GM12878 (cell line): Measurements from ENCODE around the gene PTPN13. TPM values are rescaled to one million over a fixed set of nuclear protein-coding genes. Genes with fewer than 3 reads are reported as not detected.

Experiments
- ATAC-seq: fragments of 200-7000 bp; cut with Tn5 transposase; 3 replicates; pipeline ENCODE4 v1.9.1; 2020; ENCODE audit warnings: mild to moderate bottlenecking, moderate library complexity
- BruUV-seq: library from RNA; stranded (reverse); fragments of 400-500 nt; replicated peaks from 2 replicates; lab custom pipeline; 2021; lab: Mats Ljungman, UMichigan
- CTCF ChIA-PET: fragments of 300-600 bp; sonication (Branson Sonifier 250); formaldehyde crosslinking; extraction: SDS; loops from one replicate; lab custom pipeline; 2021; ENCODE audit warnings: inconsistent platforms; lab: Yijun Ruan, JAX
- POLR2A ChIA-PET: fragments of 350-600 bp; formaldehyde crosslinking; extraction: SDS; loops from one replicate; lab custom pipeline; 2021; ENCODE audit warnings: inconsistent platforms; lab: Charles Lee
- RAD21 ChIA-PET: fragments of 300-600 bp; sonication (Branson Sonifier 250); formaldehyde crosslinking; loops from one replicate; lab custom pipeline; 2023; ENCODE audit warnings: antibody characterized with exemption; ENCODE audit not compliant: unreplicated experiment; lab: Charles Lee
- SMC1A ChIA-PET: fragments of 300-600 bp; sonication (Branson Sonifier 250); formaldehyde crosslinking; loops from one replicate; lab custom pipeline; 2023; ENCODE audit not compliant: unreplicated experiment, uncharacterized antibody; lab: Charles Lee
- DNase-seq: peaks from one replicate; pipeline ENCODE4 v3.0.0-alpha.2; 2011; ENCODE audit warnings: low read depth, low spot score
- FAIRE-seq: peaks from 3 replicates; lab custom pipeline; 2011; peaks lifted over from hg19 to GRCh38; lab: Jason Lieb, UNC
- H2AFZ ChIP-seq: 2 replicates; pipeline ENCODE4 v1.6.0; 2011; ENCODE audit warnings: low read depth, low read length, control low read depth; ENCODE audit not compliant: control insufficient read depth
- H3K27ac ChIP-seq: 2 replicates; pipeline ENCODE4 v1.5.1; 2011; ENCODE audit warnings: control low read depth; ENCODE audit not compliant: control insufficient read depth, insufficient read depth
- H3K27me3 ChIP-seq, 2 experiments: replicated peaks in 1 of 2; 2 replicates each; pipeline versions ENCODE4 v1.6.0 to v1.6.1; 2011; ENCODE audit warnings: low read length in 1 of 2; ENCODE audit not compliant: control insufficient read depth in 2 of 2, insufficient read depth in 2 of 2
- H3K36me3 ChIP-seq, 2 experiments: 2 replicates each; pipeline ENCODE4 v1.5.1; 2011; ENCODE audit warnings: low read length in 1 of 2; ENCODE audit not compliant: control insufficient read depth in 2 of 2, insufficient read depth in 2 of 2
- H3K4me1 ChIP-seq: 2 replicates; pipeline ENCODE4 v1.6.1; 2011; ENCODE audit warnings: mild to moderate bottlenecking, low read length, moderate library complexity, mixed read lengths; ENCODE audit not compliant: control insufficient read depth, insufficient read depth
- H3K4me2 ChIP-seq: 2 replicates; pipeline ENCODE4 v1.6.0; 2011; ENCODE audit warnings: control low read depth; ENCODE audit not compliant: control insufficient read depth, insufficient read depth
- H3K4me3 ChIP-seq: fragments of 200-600 bp; sonication (generic); 2 replicates; pipeline ENCODE4 v1.5.1; 2016
- H3K79me2 ChIP-seq: 2 replicates; pipeline ENCODE4 v1.6.0; 2011; ENCODE audit warnings: low read length; ENCODE audit not compliant: control insufficient read depth, insufficient read depth
- H3K9ac ChIP-seq: 2 replicates; pipeline ENCODE4 v1.8.0; 2011; ENCODE audit warnings: low read length, control low read depth, mixed read lengths; ENCODE audit not compliant: control insufficient read depth, insufficient read depth
- H3K9me3 ChIP-seq: replicated peaks from 3 replicates; pipeline ENCODE4 v1.5.1; 2011; ENCODE audit warnings: mild to moderate bottlenecking, low read length; ENCODE audit not compliant: control insufficient read depth, insufficient read depth
- H4K20me1 ChIP-seq: 2 replicates; pipeline ENCODE4 v1.6.0; 2011; ENCODE audit not compliant: control insufficient read depth, insufficient read depth
- CHD1 ChIP-seq: IDR thresholded peaks from 2 replicates; pipeline ENCODE4 v1.6.1; 2012; ENCODE audit warnings: low read depth, low read length, improper control_type of control experiment
- CHD2 ChIP-seq: IDR thresholded peaks from 2 replicates; pipeline ENCODE4 v1.6.1; 2011; ENCODE audit warnings: low read depth, low read length, improper control_type of control experiment, borderline replicate concordance
- EGR1 ChIP-seq, 2 experiments: IDR thresholded peaks; 1 replicate in 1 of 2; 2 replicates in 1 of 2; pipeline ENCODE4 v1.6.1; 2011 to 2012; ENCODE audit warnings: low read depth in 2 of 2, low read length in 2 of 2, borderline replicate concordance in 1 of 2, mild to moderate bottlenecking in 1 of 2, moderate library complexity in 1 of 2
- ETV6 ChIP-seq, 2 experiments: fragments of 450-650 bp in 1 of 2; IDR thresholded peaks in 1 of 2; conservative IDR thresholded peaks in 1 of 2; 2 replicates each; pipeline ENCODE4 v1.6.1; 2014; ENCODE audit warnings: antibody characterized with exemption in 1 of 2, borderline replicate concordance in 1 of 2, low read depth in 1 of 2, mild to moderate bottlenecking in 1 of 2, moderate library complexity in 1 of 2
- GATAD2B ChIP-seq: fragments of 450-650 bp; conservative IDR thresholded peaks from 2 replicates; pipeline ENCODE4 v1.6.1; 2017; ENCODE audit warnings: low read depth, mild to moderate bottlenecking, moderate library complexity
- IKZF2 ChIP-seq, 2 experiments: fragments of 450-650 bp; IDR thresholded peaks; 2 replicates each; pipeline ENCODE4 v1.6.1; 2017; ENCODE audit warnings: mild to moderate bottlenecking in 2 of 2, moderate library complexity in 2 of 2
- KLF5 ChIP-seq: fragments of 450-650 bp; IDR thresholded peaks from 2 replicates; pipeline ENCODE4 v1.6.1; 2014; ENCODE audit warnings: mild to moderate bottlenecking; ENCODE audit not compliant: partially characterized antibody
- MEF2B ChIP-seq: fragments of 450-650 bp; IDR thresholded peaks from 2 replicates; pipeline ENCODE4 v1.6.1; 2018; ENCODE audit warnings: mild to moderate bottlenecking, moderate library complexity; ENCODE audit not compliant: partially characterized antibody, poor library complexity, severe bottlenecking
- NFYB ChIP-seq: IDR thresholded peaks from 2 replicates; pipeline ENCODE4 v1.6.1; 2011; ENCODE audit warnings: low read depth, mild to moderate bottlenecking, low read length, improper control_type of control experiment, moderate library complexity; ENCODE audit not compliant: insufficient read depth
- WRNIP1 ChIP-seq: IDR thresholded peaks from 2 replicates; pipeline ENCODE4 v1.6.1; 2011; ENCODE audit warnings: low read depth, low read length, improper control_type of control experiment, borderline replicate concordance
- ZNF24 ChIP-seq: fragments of 450-650 bp; IDR thresholded peaks from 2 replicates; pipeline ENCODE4 v1.6.1; 2017; ENCODE audit warnings: antibody characterized with exemption, mild to moderate bottlenecking
- ZZZ3 ChIP-seq: IDR thresholded peaks from 2 replicates; pipeline ENCODE4 v1.6.1; 2011; ENCODE audit warnings: low read depth; ENCODE audit not compliant: control insufficient read depth, insufficient read length
- WGBS: methylation state at CpG from one replicate; pipeline ENCODE4 v1.1.6; 2016; ENCODE audit warnings: low lambda C conversion rate; ENCODE audit not compliant: insufficient replicate concordance, insufficient coverage; ENCODE audit errors: missing lambda C conversion rate; 5-methylcytosine and 5-hydroxymethylcytosine counted together
- in situ Hi-C: fragments of 300-500 bp; cut with MboI; formaldehyde crosslinking; loops from 9 replicates; pipeline ENCODE4 v1.14.3; 2018; ENCODE audit warnings: mixed read lengths
- intact Hi-C: fragments of 100-400 bp; cut with micrococcal nuclease; formaldehyde crosslinking; loops from one replicate; pipeline ENCODE4 v1.14.2; 2022; ENCODE audit not compliant: unreplicated experiment
- polyA plus RNA-seq, 11 experiments: library from polyadenylated mRNA; depleted of rRNA in 4 of 11; unstranded in 6 of 11; stranded (reverse) in 5 of 11; fragments of >200 nt; fragmentation: Nextera tagmentation in 4 of 11; fragmentation: Illumina TruSeq in 1 of 11; extraction: Ambion mirVana in 4 of 11; extraction: Trizol in 1 of 11; gene quantifications; 1 replicate in 1 of 11; 2 replicates in 10 of 11; pipeline versions ENCODE4 v1.2.1 to v1.2.3, GENCODE V29; 2011 to 2016; ENCODE audit warnings: inconsistent platforms in 2 of 11, missing spikeins in 2 of 11, low read depth in 1 of 11
- total RNA-seq, 4 experiments: library from RNA; depleted of rRNA in 3 of 4; stranded (reverse); fragments of >200 nt in 3 of 4; fragmentation: Illumina TruSeq in 1 of 4; extraction: Trizol in 1 of 4; gene quantifications; 2 replicates each; pipeline versions ENCODE4 v1.2.1 to v1.2.3, GENCODE V29; 2013 to 2021
- TF ChIP-seq, protein P1 (sequence below): fragments of 450-650 bp; IDR thresholded peaks from 2 replicates; pipeline ENCODE4 v1.6.1; 2017; ENCODE audit warnings: mild to moderate bottlenecking

Gene PTPN13
- total and polyA plus RNA-seq, 10 of the 15 experiments (the other 5 are each of a cell fraction or from before 2014, with no cell fraction given) = 8.5 to 69.4 (median 33.9) TPM

DNA sequence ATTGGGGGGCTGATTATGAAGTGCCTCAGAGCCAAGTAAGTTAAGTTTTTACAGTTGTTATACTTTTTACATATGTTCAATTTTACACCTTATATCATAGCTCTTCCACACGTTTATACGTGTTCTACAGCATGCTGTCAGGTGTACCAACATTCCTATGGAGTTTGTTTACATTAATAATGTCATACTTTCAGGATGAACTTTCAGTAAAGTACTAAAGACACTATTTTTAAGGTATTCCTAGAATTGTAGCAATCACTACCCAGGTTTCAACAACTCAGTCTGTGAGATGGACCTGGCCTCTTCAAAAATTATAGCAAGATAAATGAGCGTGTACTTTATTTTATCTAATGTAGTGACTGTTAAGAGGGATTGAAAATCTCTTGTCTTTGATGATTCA is 92.6 kb downstream of the PTPN13 start:
- no peak overlapping the region for H3K4me2 ChIP-seq
- no TSS peak for BruUV-seq
- in situ Hi-C loops = no loop called here
- no peaks in the 10 kb centered on the region for H3K27me3 ChIP-seq
- ChIA-PET RAD21 (interaction anchor here (1.0 kb wide), 1 partner anchor 165 kb away, joined by 3 read pairs; no protein-coding TSS in a partner anchor), CTCF (interaction anchor here (1.0 to 2.5 kb wide), 5 partner anchors 10 to 191 kb away, joined by 4 to 9 read pairs (median 5); no protein-coding TSS in a partner anchor), SMC1A (interaction anchor here (0.6 to 1.5 kb wide), 4 partner anchors 29 to 273 kb away, joined by 3 to 7 read pairs (median 4); no protein-coding TSS in a partner anchor), POLR2A (no interaction called here)
- no peaks in the 10 kb centered on the region for H3K36me3 ChIP-seq
- no peak for FAIRE-seq
- no peak for DNase-seq
- TF ChIP-seq ZZZ3 (no peak), NFYB (no peak), IKZF2 (IDR thresholded peaks at IDR 0.05) (no peak), CHD2 (no peak), CHD1 (no peak), WRNIP1 (no peak), ETV6 (conservative IDR thresholded peaks at IDR 0.05 in 1 of 2, IDR thresholded peaks at IDR 0.05 in 1 of 2; ENCODE audit: borderline replicate concordance in 1 of 2, low read depth in 1 of 2) (no peak), GATAD2B (no peak), ZNF24 (no peak), EGR1 (IDR thresholded peaks at IDR 0.05; ENCODE audit: borderline replicate concordance in 1 of 2, low read depth in 2 of 2, low read length in 2 of 2) (no peak), MEF2B (no peak), KLF5 (no peak)
- TF ChIP-seq, protein P1, sequence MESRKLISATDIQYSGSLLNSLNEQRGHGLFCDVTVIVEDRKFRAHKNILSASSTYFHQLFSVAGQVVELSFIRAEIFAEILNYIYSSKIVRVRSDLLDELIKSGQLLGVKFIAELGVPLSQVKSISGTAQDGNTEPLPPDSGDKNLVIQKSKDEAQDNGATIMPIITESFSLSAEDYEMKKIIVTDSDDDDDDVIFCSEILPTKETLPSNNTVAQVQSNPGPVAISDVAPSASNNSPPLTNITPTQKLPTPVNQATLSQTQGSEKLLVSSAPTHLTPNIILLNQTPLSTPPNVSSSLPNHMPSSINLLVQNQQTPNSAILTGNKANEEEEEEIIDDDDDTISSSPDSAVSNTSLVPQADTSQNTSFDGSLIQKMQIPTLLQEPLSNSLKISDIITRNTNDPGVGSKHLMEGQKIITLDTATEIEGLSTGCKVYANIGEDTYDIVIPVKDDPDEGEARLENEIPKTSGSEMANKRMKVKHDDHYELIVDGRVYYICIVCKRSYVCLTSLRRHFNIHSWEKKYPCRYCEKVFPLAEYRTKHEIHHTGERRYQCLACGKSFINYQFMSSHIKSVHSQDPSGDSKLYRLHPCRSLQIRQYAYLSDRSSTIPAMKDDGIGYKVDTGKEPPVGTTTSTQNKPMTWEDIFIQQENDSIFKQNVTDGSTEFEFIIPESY = no peak
- no peaks in the 10 kb centered on the region for H3K79me2 ChIP-seq
- no peaks in the 10 kb centered on the region for H3K4me1 ChIP-seq
- H3K27ac ChIP-seq = no peak overlapping the region
- no peaks in the 10 kb centered on the region for H4K20me1 ChIP-seq
- no peak overlapping the region for H3K4me3 ChIP-seq
- 17% methylated on average over 3 of the region's 3 CpGs for WGBS
- H3K9ac ChIP-seq = no peak overlapping the region
- no peak for ATAC-seq
- H2AFZ ChIP-seq = no peak overlapping the region
- intact Hi-C loops = no loop called here
- H3K9me3 ChIP-seq = no peaks in the 10 kb centered on the region
